Activated CD8-positive, alpha-beta memory T cell treated with anti-CD3 and anti-CD28 coated beads, Interleukin-2, amount 50 U/mL, for 48 hours (primary cell): Measurements from ENCODE around the gene CUEDC1.
"Not testable (repeated sequence)": the region's sequence is repeated elsewhere in the genome, so short reads cannot be mapped to it uniquely, and the experiment has no call there.

Source experiments
- DNase-seq: peaks from one replicate; pipeline ENCODE4 v3.0.0-alpha.2; 2020

The CUEDC1 gene

GRCh38 chr17:57984936-57985674 lies 29.9 kb upstream of the CUEDC1 start:
- DNase-seq, result no peak

DNA sequence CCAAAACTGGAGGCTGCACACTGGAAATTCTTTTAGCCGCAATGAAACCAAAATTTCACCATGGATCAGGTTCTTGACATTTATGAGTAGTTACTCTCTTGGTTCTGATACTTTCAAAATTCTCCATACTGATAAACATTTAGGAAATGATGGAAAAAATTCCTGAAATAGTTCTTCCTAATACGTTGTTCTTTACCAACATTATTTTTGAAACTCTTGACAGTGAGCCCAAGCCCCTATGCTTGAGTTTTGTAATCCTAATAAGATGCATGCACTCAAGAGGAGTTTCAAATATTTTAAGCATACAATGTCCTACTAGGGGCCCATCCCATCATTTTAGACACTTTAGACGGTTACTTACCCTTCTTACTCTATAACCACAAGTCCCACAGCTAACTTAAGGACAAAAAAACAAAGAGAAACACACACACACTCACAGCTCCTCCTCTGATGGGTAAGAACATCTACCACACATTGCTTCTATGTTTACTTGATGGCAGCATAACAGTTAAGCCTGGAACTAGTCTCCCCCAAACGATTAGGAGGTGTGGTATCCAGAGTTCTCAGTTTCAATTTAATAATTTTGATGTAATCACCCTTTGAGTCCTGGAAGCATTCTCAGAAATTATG lies 29.2 kb upstream of the CUEDC1 start:
- DNase-seq, result no peak

- DNase-seq, result no peak
These were observed 28.2 kb upstream of the CUEDC1 start for GRCh38 chr17:57983446-57983845.

DNA sequence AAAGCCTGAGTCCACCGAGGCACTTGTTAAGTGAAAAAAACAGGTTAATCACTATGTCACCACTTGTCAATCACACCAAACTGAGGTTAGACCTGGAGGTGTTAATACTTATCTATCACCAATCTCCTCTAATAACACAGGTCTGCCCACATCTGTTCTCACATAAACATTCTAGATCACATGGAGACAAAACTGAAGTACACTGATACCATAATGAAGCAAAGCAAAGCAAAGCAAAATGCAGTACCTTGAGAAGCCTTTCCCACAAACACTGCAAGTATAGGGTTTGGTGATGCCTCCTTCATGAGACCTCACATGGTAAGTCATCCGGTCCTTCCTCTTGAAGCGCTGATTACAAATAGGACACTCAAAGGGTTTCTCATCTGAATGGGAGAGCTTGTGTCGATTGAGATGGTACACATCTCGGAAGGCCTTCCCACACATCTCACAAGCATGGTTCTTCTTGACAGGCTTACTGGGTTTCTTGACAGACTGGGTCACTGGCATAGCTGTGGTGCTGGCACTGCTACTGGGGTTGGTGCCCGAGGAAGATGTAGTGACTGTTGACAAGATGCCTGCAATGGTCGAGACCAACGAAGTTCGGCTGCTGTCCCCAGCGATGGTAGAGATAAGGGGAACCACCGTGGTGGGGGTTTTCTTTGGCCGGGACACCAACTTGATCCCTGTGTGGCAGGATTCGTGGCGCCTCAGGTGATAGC lies 27.4 kb upstream of the CUEDC1 start:
- DNase-seq, result no peak

GRCh38 chr17:57980522-57980921 lies 25.3 kb upstream of the CUEDC1 start:
- no peak for DNase-seq

DNA sequence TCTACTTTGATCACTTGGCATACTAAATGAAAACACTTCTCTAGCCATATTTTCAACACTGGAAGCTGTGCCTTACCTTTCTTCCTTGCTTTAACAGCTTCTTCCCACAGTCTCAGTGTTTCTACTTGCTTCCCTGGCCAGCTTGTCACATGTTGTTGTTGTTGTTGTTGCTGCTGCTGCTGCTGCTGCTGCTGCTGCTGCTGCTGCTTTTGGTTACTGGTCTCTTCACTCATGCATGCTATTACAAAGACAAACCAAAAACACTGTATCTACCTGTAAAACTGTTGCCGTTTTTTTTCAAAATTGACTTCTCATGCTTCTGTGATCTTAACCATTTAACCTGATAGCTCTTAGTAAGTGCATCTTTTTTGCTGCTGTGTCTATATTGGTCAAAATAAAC lies 23.9 kb upstream of the CUEDC1 start:
- no peak for DNase-seq

DNA sequence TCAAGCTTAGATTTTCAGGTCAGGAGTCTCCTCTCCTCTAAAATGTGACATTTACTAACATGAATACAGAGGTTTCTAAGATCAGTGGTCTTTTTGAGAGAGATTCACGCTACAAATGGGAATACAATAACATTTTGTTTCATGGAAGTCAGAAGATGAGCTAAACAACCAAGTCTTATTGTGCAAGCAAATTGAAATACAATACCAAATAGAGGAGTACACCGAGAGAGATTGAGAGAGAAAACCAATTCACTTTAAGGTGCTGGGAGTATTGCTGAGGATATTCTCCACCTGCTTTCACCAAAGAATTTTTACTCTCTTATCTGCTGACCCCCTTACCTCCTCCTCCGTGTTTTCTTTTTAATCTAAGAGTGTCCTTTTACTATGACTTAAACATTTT lies 21.4 kb upstream of the CUEDC1 start:
- no peak for DNase-seq

- no peak for DNase-seq
These were observed 19.8 kb upstream of the CUEDC1 start for GRCh38 chr17:57975044-57975443.

GRCh38 chr17:57974053-57974824 lies 19.0 kb upstream of the CUEDC1 start:
- DNase-seq, result not testable (repeated sequence)

DNA sequence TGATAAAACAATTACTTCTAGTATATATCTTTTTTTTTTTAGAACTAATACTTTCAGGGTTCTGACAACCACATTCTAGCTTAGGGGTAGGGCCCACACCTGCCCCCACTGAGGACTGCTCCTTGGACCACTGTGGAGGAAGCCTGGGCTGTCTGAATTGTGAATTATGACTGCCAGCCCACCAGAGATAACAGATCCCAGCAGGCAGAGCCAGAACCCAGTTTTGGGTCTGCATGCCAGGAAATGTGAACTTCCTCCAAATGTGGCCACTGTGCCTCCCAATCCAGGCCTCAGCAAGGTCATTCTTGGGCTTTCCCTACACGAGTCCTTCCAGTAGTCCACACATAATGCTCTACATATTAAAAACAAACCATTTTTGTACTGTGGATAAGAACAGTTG lies 16.9 kb upstream of the CUEDC1 start:
- DNase-seq, result no peak

DNA sequence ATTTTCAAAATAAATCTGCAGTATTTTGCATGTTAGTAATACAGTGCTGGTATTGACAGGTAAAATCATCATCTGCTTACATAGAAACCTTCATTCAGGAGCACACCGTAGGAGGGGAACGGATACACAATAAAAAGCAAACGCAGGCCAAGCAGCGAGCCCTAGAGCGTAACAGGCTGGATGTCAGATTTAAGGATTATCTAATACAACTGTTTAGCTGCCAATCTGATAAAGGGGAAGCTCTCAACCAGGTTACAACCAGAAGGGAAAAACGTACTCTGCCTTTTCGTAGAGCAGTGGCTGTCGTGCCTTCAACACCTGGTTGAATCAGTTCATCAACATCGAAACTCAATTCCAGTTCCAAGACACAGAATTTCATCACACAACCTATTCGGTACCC lies 16.4 kb upstream of the CUEDC1 start:
- DNase-seq, result no peak

DNA sequence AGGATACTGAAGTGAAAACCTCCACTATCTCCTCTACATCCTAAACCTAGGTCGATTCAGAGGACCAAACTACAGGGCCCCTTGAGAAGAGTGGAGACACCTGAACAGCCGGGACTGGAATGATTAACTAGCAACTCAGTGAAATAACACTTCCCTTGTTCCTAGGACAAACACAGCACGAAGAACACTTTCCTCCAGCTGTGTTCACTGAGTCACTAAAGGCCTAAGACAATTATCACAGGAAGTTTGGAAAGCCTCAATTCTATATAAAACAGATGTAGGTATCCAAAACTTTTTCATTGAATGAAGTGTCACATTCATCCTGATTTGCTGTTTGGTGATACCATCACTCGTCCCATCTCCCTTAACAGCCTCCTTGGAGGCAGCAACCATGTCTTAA lies 15.5 kb upstream of the CUEDC1 start:
- DNase-seq, result no peak

GRCh38 chr17:57968456-57968855 lies 13.2 kb upstream of the CUEDC1 start:
- peak; percentile 23 for DNase-seq

- DNase-seq, result peak; percentile 22
These were observed 11.7 kb upstream of the CUEDC1 start for GRCh38 chr17:57966875-57967274.

DNA sequence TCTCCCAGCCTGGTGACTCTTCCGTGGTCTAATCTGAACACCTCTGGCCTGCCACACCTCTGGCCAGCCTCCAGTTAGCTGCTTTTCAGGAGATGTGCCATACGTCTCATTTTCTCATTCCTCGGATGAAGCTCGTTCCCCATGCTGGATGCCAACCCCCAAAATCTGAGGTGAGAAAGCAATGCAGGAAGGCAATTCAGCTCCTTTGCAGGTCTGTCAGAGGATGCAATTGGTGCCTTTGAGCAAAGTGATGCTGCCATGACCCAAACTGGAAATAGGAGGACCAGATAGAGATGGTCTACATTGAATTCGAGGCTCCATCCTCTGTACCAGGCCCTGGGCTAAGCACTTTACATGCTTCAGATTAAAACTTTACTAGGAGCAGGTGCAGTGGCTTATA lies 11.0 kb upstream of the CUEDC1 start:
- DNase-seq, result peak; percentile 26

- DNase-seq, result peak; percentile 35
These were observed 10.4 kb upstream of the CUEDC1 start for GRCh38 chr17:57965521-57966160.

GRCh38 chr17:57963149-57963511 lies 7.9 kb upstream of the CUEDC1 start:
- no peak for DNase-seq

GRCh38 chr17:57962279-57963148 lies 7.3 kb upstream of the CUEDC1 start:
- peak; percentile 34 for DNase-seq

GRCh38 chr17:57959929-57960328 lies 4.7 kb upstream of the CUEDC1 start:
- DNase-seq, result no peak

DNA sequence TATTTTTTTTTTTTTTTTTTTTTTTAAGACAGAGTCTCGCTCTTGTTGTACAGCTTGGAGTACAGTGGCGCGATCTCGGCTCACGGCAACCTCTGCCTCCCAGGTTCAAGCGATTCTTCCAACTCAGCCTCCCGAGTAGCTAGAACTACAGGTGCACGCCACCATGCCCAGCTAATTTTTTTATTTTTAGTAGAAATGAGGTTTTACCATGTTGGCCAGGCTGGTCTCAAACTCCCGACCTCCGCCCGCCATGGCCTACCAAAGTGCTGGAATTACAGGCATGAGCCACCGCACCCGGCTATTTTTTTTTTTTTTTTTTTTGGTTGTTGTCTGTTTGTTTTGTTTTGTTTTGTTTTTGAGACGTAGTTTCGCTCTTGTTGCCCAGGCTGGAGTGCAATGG lies 3.2 kb upstream of the CUEDC1 start:
- DNase-seq, result not testable (repeated sequence)

DNA sequence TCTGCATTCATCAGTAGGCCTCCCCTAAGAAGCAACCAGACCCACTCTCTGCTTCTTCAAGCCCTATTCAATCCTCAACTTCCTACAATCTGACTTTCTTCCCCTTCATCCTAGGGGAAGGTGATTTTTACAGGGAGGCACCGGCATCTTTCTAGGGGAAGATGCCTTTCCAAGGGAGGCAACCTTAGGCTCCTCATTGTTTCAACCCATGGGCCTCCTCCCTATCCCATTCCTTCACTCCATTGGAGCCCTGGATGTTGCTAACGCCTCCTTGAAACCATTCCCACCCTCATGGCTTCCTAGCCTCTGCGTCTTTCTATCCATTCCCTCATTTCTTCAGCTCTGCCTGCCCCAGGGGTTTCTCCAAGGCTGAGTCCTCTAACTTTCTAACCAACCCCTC lies 2.7 kb upstream of the CUEDC1 start:
- DNase-seq, result no peak
